Measurements from ENCODE around the gene NUDT1.

Gene NUDT1

GRCh38 chr7:2237109-2237602, 4.9 kb upstream of the NUDT1 start:
- no peaks in the 10 kb centered on the region for H3K9me3 ChIP-seq (ENCODE audit: control insufficient read depth, low read length)
- peaks cover 69% of the 10 kb centered on the region for H3K36me3 ChIP-seq (ENCODE audit: control insufficient read depth, insufficient read depth, low read length)
- H3K27ac ChIP-seq (ENCODE audit: low read depth, low read length, severe bottlenecking) = no peak overlapping the region
- H3K4me3 ChIP-seq (ENCODE audit: extremely low read depth, insufficient read depth, low read length, poor library complexity, severe bottlenecking) = no peak overlapping the region
- H3K4me1 ChIP-seq (ENCODE audit: control insufficient read depth, insufficient read depth, low read length, poor library complexity, severe bottlenecking) = peaks cover 17% of the 10 kb centered on the region
- 89 to 91% methylated on average over 10 to 11 of the region's 12 CpGs for WGBS, 2 experiments (ENCODE audit: insufficient coverage in 2 of 2)

GRCh38 chr7:2239242-2239641, 2.8 kb upstream of the NUDT1 start:
- Histone ChIP-seq H3K36me3 (ENCODE audit: control insufficient read depth, insufficient read depth, low read length) (peaks cover 64% of the 10 kb centered on the region), H3K4me3 (ENCODE audit: extremely low read depth, insufficient read depth, low read length, poor library complexity, severe bottlenecking) (no peak overlapping the region), H3K27ac (ENCODE audit: low read depth, low read length, severe bottlenecking) (no peak overlapping the region), H3K4me1 (ENCODE audit: control insufficient read depth, insufficient read depth, low read length, poor library complexity, severe bottlenecking) (peaks cover 19% of the 10 kb centered on the region), H3K9me3 (ENCODE audit: control insufficient read depth, low read length) (no peaks in the 10 kb centered on the region)
- WGBS, 2 experiments (ENCODE audit: insufficient coverage in 2 of 2) = 94 to 100% methylated on average over 16 to 17 of the region's 17 CpGs

- peak overlapping the region; percentile 49 for H3K27ac ChIP-seq (ENCODE audit: low read depth, low read length, severe bottlenecking)
- H3K4me1 ChIP-seq (ENCODE audit: control insufficient read depth, insufficient read depth, low read length, poor library complexity, severe bottlenecking) = peaks cover 9% of the 10 kb centered on the region
- WGBS, 2 experiments (ENCODE audit: insufficient coverage in 2 of 2) = 7 to 20% methylated on average over 15 to 18 of the region's 21 CpGs
These were observed 759 bp downstream of the NUDT1 start for GRCh38 chr7:2242541-2243429.

GRCh38 chr7:2243458-2243857, 1.4 kb downstream of the NUDT1 start:
- no peak overlapping the region for H3K4me3 ChIP-seq (ENCODE audit: extremely low read depth, insufficient read depth, low read length, poor library complexity, severe bottlenecking)
- no peak overlapping the region for H3K27ac ChIP-seq (ENCODE audit: low read depth, low read length, severe bottlenecking)
- 90 to 98% methylated on average over 6 to 9 of the region's 12 CpGs for whole genome bisulfite sequencing, 2 experiments (ENCODE audit: insufficient coverage in 2 of 2)
- H3K36me3 ChIP-seq (ENCODE audit: control insufficient read depth, insufficient read depth, low read length) = peaks cover 26% of the 10 kb centered on the region
- H3K4me1 ChIP-seq (ENCODE audit: control insufficient read depth, insufficient read depth, low read length, poor library complexity, severe bottlenecking) = peaks cover 10% of the 10 kb centered on the region
- no peaks in the 10 kb centered on the region for H3K9me3 ChIP-seq (ENCODE audit: control insufficient read depth, low read length)

More at GRCh38 chr7:2242541-2243429, 759 bp downstream of the NUDT1 start:
- Histone ChIP-seq H3K36me3 (ENCODE audit: control insufficient read depth, insufficient read depth, low read length) (peaks cover 29% of the 10 kb centered on the region), H3K4me3 (ENCODE audit: extremely low read depth, insufficient read depth, low read length, poor library complexity, severe bottlenecking) (peak overlapping the region; percentile 96), H3K9me3 (ENCODE audit: control insufficient read depth, low read length) (no peaks in the 10 kb centered on the region)

GRCh38 chr7:2244404-2244995, 2.5 kb downstream of the NUDT1 start:
- WGBS, 2 experiments (ENCODE audit: insufficient coverage in 2 of 2) = 93 to 95% methylated on average over 20 to 22 of the region's 25 CpGs
- Histone ChIP-seq H3K4me3 (ENCODE audit: extremely low read depth, insufficient read depth, low read length, poor library complexity, severe bottlenecking) (no peak overlapping the region), H3K9me3 (ENCODE audit: control insufficient read depth, low read length) (no peaks in the 10 kb centered on the region), H3K36me3 (ENCODE audit: control insufficient read depth, insufficient read depth, low read length) (peaks cover 17% of the 10 kb centered on the region), H3K4me1 (ENCODE audit: control insufficient read depth, insufficient read depth, low read length, poor library complexity, severe bottlenecking) (peaks cover 21% of the 10 kb centered on the region), H3K27ac (ENCODE audit: low read depth, low read length, severe bottlenecking) (no peak overlapping the region)

- H3K9me3 ChIP-seq (ENCODE audit: control insufficient read depth, low read length) = no peaks in the 10 kb centered on the region
- 87 to 93% methylated on average over 19 to 21 of the region's 22 CpGs for WGBS, 2 experiments (ENCODE audit: insufficient coverage in 2 of 2)
- H3K4me3 ChIP-seq (ENCODE audit: extremely low read depth, insufficient read depth, low read length, poor library complexity, severe bottlenecking) = no peak overlapping the region
- H3K4me1 ChIP-seq (ENCODE audit: control insufficient read depth, insufficient read depth, low read length, poor library complexity, severe bottlenecking) = peaks cover 20% of the 10 kb centered on the region
- H3K36me3 ChIP-seq (ENCODE audit: control insufficient read depth, insufficient read depth, low read length) = peaks cover 7% of the 10 kb centered on the region
- no peak overlapping the region for H3K27ac ChIP-seq (ENCODE audit: low read depth, low read length, severe bottlenecking)
These were observed 4.1 kb downstream of the NUDT1 start for GRCh38 chr7:2245883-2246675.

GRCh38 chr7:2247141-2247995, 5.3 kb downstream of the NUDT1 start:
- H3K4me1 ChIP-seq (ENCODE audit: control insufficient read depth, insufficient read depth, low read length, poor library complexity, severe bottlenecking) = peaks cover 20% of the 10 kb centered on the region
- H3K9me3 ChIP-seq (ENCODE audit: control insufficient read depth, low read length) = no peaks in the 10 kb centered on the region
- H3K4me3 ChIP-seq (ENCODE audit: extremely low read depth, insufficient read depth, low read length, poor library complexity, severe bottlenecking) = no peak overlapping the region
- no peak overlapping the region for H3K27ac ChIP-seq (ENCODE audit: low read depth, low read length, severe bottlenecking)
- WGBS, 2 experiments (ENCODE audit: insufficient coverage in 2 of 2) = 86% methylated on average over 28 to 32 of the region's 36 CpGs
- peaks cover 12% of the 10 kb centered on the region for H3K36me3 ChIP-seq (ENCODE audit: control insufficient read depth, insufficient read depth, low read length)

- Histone ChIP-seq H3K27ac (ENCODE audit: low read depth, low read length, severe bottlenecking) (no peak overlapping the region), H3K4me1 (ENCODE audit: control insufficient read depth, insufficient read depth, low read length, poor library complexity, severe bottlenecking) (peaks cover 13% of the 10 kb centered on the region), H3K36me3 (ENCODE audit: control insufficient read depth, insufficient read depth, low read length) (peaks cover 12% of the 10 kb centered on the region), H3K9me3 (ENCODE audit: control insufficient read depth, low read length) (no peaks in the 10 kb centered on the region), H3K4me3 (ENCODE audit: extremely low read depth, insufficient read depth, low read length, poor library complexity, severe bottlenecking) (no peak overlapping the region)
- 85 to 93% methylated on average over 18 to 23 of the region's 24 CpGs for WGBS, 2 experiments (ENCODE audit: insufficient coverage in 2 of 2)
These were observed 7.1 kb downstream of the NUDT1 start for GRCh38 chr7:2248984-2249694.

GRCh38 chr7:2249744-2250323, 7.8 kb downstream of the NUDT1 start:
- Histone ChIP-seq H3K36me3 (ENCODE audit: control insufficient read depth, insufficient read depth, low read length) (peaks cover 18% of the 10 kb centered on the region), H3K9me3 (ENCODE audit: control insufficient read depth, low read length) (no peaks in the 10 kb centered on the region), H3K4me3 (ENCODE audit: extremely low read depth, insufficient read depth, low read length, poor library complexity, severe bottlenecking) (no peak overlapping the region), H3K4me1 (ENCODE audit: control insufficient read depth, insufficient read depth, low read length, poor library complexity, severe bottlenecking) (peaks cover 13% of the 10 kb centered on the region), H3K27ac (ENCODE audit: low read depth, low read length, severe bottlenecking) (no peak overlapping the region)
- WGBS, 2 experiments (ENCODE audit: insufficient coverage in 2 of 2) = 90 to 95% methylated on average over 19 to 26 of the region's 27 CpGs
